Measurements from ENCODE around the gene ST6GALNAC3. TPM values are rescaled to one million over a fixed set of nuclear protein-coding genes. Genes with fewer than 3 reads are reported as not detected.

Gene ST6GALNAC3
- total and polyA plus RNA-seq, 11 donors: 2.5 to 7.7 (median 4.4) TPM

DNA sequence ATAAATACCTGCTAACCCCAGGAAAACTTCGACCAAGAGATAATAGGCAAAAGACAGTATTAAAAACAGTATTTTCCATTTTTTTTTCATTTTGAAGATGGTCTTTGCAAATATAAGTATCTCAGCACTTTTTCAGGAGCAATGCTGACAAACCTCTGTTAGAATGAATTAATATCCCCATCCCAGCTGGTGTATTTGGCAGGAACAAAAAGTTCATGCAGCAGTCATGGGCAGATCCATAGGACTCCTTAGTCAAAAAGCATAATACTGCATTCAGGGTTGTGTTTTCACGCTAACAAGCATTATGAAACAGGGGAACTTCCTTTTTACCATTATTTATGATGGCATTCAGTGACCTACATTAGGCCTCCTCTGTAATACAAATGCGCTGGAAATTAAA lies 344.0 kb downstream of the ST6GALNAC3 start:
- WGBS, 4 donors: 90 to 93% (median 93%) methylated on average over 3 of the region's 3 CpGs
- DNase-seq (no peak), ATAC-seq (no peak)
- Histone ChIP-seq H3K36me3 (no peaks in the 10 kb centered on the region), H3K4me3 (no peak overlapping the region), H3K4me1 (no peaks in the 10 kb centered on the region), H3K27ac (no peak overlapping the region), H3K9me3 (no peaks in the 10 kb centered on the region), H3K27me3 (no peaks in the 10 kb centered on the region)
- no peak for TF ChIP-seq CTCF (IDR thresholded peaks at IDR 0.05)
- TF ChIP-seq POLR2A (IDR thresholded peaks at IDR 0.05): no peak
- intact Hi-C loops (cut with DNase I): no loop called here

GRCh38 chr1:76419603-76420002 lies 345.1 kb downstream of the ST6GALNAC3 start:
- H3K4me3 ChIP-seq: no peak overlapping the region
- WGBS, 4 donors: 91 to 93% (median 91%) methylated on average over 2 of the region's 2 CpGs
- H3K27ac ChIP-seq: no peak overlapping the region
- TF ChIP-seq POLR2A (IDR thresholded peaks at IDR 0.05): no peak
- TF ChIP-seq CTCF (IDR thresholded peaks at IDR 0.05): no peak
- ATAC-seq: no peak
- H3K9me3 ChIP-seq: no peaks in the 10 kb centered on the region
- H3K27me3 ChIP-seq: no peaks in the 10 kb centered on the region
- intact Hi-C loops (cut with DNase I): no loop called here
- H3K4me1 ChIP-seq: no peaks in the 10 kb centered on the region
- no peaks in the 10 kb centered on the region for H3K36me3 ChIP-seq
- no peak for DNase-seq

DNA sequence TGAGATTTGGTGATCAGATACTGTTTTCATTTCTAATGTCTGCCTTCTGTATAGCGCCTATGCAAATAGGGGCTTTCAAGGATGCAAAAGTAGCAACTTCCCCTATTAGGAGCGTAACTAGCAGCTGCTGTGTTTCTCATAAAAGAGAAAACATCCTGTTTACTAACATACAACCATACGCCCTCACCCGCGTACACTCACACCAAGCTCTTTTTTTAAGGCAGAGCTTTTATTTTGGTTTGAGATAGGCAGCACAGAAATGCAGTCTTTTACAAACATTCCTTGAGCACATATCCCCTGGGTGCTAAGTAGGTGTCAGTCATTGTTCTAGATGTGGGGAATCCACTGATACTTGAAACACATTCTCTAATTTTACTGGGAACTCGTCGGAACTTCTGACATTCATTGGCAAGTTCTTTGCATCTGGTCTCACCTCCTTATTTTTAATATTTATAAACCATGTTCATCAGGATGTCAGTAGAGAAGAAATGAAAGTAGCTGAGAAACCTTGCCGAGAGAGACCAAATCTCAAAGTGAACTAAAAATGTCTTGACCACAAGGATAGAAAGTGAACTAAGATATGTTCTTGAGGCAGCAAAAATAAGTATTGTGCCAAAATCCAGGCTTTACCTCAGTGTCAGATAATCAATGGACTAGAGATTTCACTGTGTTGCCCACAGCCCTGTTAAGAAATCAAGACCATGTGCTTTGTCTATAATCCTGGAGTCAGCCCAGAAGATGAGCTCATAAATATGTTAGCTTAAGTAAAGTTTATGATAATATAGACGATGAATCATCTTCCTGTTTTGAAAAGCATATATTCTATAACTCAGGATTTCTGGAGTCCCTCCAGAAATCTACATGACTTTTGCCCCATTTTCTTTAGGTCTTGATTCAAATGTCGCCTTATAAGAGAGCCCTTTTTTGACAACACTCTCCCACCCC lies 350.9 kb downstream of the ST6GALNAC3 start:
- intact Hi-C loops (cut with DNase I): no loop called here
- no peaks in the 10 kb centered on the region for H3K36me3 ChIP-seq
- 61 to 78% (median 70%) methylated on average over 10 of the region's 10 CpGs for WGBS, 4 donors
- no peak for ATAC-seq
- no peak overlapping the region for H3K4me3 ChIP-seq
- peaks cover 0 to 5% (median 0%) of the 10 kb centered on the region in 12 donors for H3K4me1 ChIP-seq
- no peak overlapping the region for H3K27ac ChIP-seq
- no peaks in the 10 kb centered on the region for H3K27me3 ChIP-seq
- no peaks in the 10 kb centered on the region for H3K9me3 ChIP-seq
- DNase-seq: no peak
- no peak for TF ChIP-seq CTCF (IDR thresholded peaks at IDR 0.05)

- Histone ChIP-seq H3K4me1 (peaks cover 0 to 8% (median 0%) of the 10 kb centered on the region in 12 donors), H3K36me3 (no peaks in the 10 kb centered on the region), H3K9me3 (no peaks in the 10 kb centered on the region), H3K4me3 (no peak overlapping the region), H3K27ac (no peak overlapping the region), H3K27me3 (no peaks in the 10 kb centered on the region)
- whole genome bisulfite sequencing, 4 donors: 91 to 97% (median 96%) methylated on average over 4 of the region's 4 CpGs
- no peak for ATAC-seq
- no peak for DNase-seq
- intact Hi-C loops (cut with DNase I): no loop called here
- no peak for TF ChIP-seq POLR2A (IDR thresholded peaks at IDR 0.05)
Observed at GRCh38 chr1:76426606-76427005, 352.1 kb downstream of the ST6GALNAC3 start.

Measured in heart left ventricle (tissue), 16 donors.